OCI-LY7 (cell line): Measurements from ENCODE around the gene DNAJB4.

Experiments
- CTCF ChIP-seq: fragments of 200-600 bp; sonication (generic); conservative IDR thresholded peaks from 2 replicates; pipeline ENCODE4 v1.5.1; 2014; ENCODE audit warnings: mild to moderate bottlenecking, antibody characterized with exemption, low read length, moderate library complexity, mixed read lengths
- EZH2phosphoT487 ChIP-seq: fragments of 200-600 bp; sonication (generic); IDR thresholded peaks from 2 replicates; pipeline ENCODE4 v1.6.1; 2018; ENCODE audit warnings: low read depth, borderline replicate concordance, mild to moderate bottlenecking, mixed run types, antibody characterized with exemption, low read length, moderate library complexity, mixed read lengths

DNA sequence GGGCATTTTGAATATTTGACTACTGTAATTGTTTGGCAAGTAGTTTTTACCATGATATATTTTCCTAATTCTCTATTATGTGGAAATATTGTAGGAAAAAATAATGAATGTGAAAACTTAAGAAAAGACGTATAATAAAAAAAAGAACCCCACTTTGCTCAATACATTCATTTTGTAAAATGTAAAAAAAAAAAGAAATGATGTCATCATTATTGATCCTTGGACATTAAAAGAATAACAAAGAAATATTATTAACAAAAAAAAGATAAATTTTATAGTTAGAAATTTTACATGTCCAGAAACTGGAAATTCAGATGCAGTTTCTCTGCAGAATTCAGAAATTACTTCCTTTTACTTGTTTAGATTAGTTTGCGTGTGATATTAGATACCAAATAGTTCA is 46.3 kb downstream of the DNAJB4 start:
- TF ChIP-seq CTCF (no peak), EZH2phosphoT487 (no peak)
